Ovary (tissue), 9 donors: Measurements from ENCODE around the gene ASPA. TPM values are rescaled to one million over a fixed set of nuclear protein-coding genes. Genes with fewer than 3 reads are reported as not detected.
"Not testable (repeated sequence)": the region's sequence is repeated elsewhere in the genome, so short reads cannot be mapped to it uniquely, and the experiment has no call there.

Source experiments
- DNase-seq, 5 donors: peaks; one replicate each; pipeline ENCODE4 v3.0.0-alpha.2; 2019 to 2020
- H3K27ac ChIP-seq, 2 donors: fragments of 200-600 bp; one replicate each; pipeline versions ENCODE4 v1.5.1 to v1.8.0; 2019 to 2022
- H3K27me3 ChIP-seq: fragments of 200-600 bp; one replicate; pipeline ENCODE4 v1.8.0; 2022
- H3K36me3 ChIP-seq: fragments of 200-600 bp; sonication (generic); one replicate; pipeline ENCODE4 v1.5.1; 2019
- H3K4me1 ChIP-seq: one replicate; pipeline ENCODE4 v1.8.1; 2013; ENCODE audit warnings: mild to moderate bottlenecking, moderate library complexity; ENCODE audit not compliant: insufficient read depth
- H3K4me3 ChIP-seq: fragments of 200-600 bp; sonication (generic); one replicate; pipeline ENCODE4 v1.5.1; 2017
- H3K9me3 ChIP-seq, 2 donors: fragments of 200-600 bp in 1 of 2; sonication (generic) in 1 of 2; one replicate each; pipeline versions ENCODE4 v1.5.1 to v1.8.1; 2013 to 2019; ENCODE audit warnings: mild to moderate bottlenecking in 1 of 2, moderate library complexity in 1 of 2
- CTCF ChIP-seq, 3 donors: fragments of 450-650 bp in 2 of 3; fragments of 200-600 bp in 1 of 3; IDR thresholded peaks; one replicate each; pipeline versions ENCODE4 v1.5.1 to v1.8.0; 2016 to 2022; ENCODE audit warnings: antibody characterized with exemption in 3 of 3, mild to moderate bottlenecking in 1 of 3
- EP300 ChIP-seq: sonication (generic); formaldehyde crosslinking; IDR thresholded peaks from one replicate; pipeline ENCODE4 v1.6.1; 2017; ENCODE audit warnings: antibody characterized with exemption
- POLR2A ChIP-seq: fragments of 450-650 bp; IDR thresholded peaks from one replicate; pipeline ENCODE4 v1.6.1; 2017; ENCODE audit warnings: antibody characterized with exemption, mild to moderate bottlenecking, moderate library complexity
- WGBS, 3 donors: extraction: QIAGEN DNeasy Blood & Tissue Kit in 1 of 3; methylation state at CpG; one replicate each; pipeline versions ENCODE4 v1.1.5 to v1.1.7; 2013 to 2017; 5-methylcytosine and 5-hydroxymethylcytosine counted together
- intact Hi-C, 4 donors: fragments of 100-400 bp; cut with DNase I; formaldehyde crosslinking; loops; one replicate each; pipeline versions ENCODE4 v1.11.0 to v1.15.1; 2022 to 2023
- polyA plus RNA-seq, 2 donors: library from polyadenylated mRNA; stranded (reverse); fragments of 200-250 nt in 1 of 2; fragments of 350-450 nt in 1 of 2; fragmentation: Illumina TruSeq in 1 of 2; extraction: RNeasy Lipid Tissue Mini Kit (QIAGEN cat#74804) in 1 of 2; gene quantifications; one replicate each; pipeline ENCODE4 v1.2.3, GENCODE V29; 2013 to 2014
- total RNA-seq, 7 donors: library from RNA; depleted of rRNA in 2 of 7; stranded (reverse); fragments of >200 nt in 2 of 7; fragmentation: NEBNext Ultra II Directional in 3 of 7; extraction: Animal tissue kit (Norgen Biotek cat#: 25700) in 3 of 7; gene quantifications; one replicate each; pipeline versions ENCODE4 v1.1.0 to v1.2.4, GENCODE V29; 2016 to 2023
- donor health status: DM: no; HTN: no; CAD: no; lungs with moderate emphysema.
- donor health status: DM: no; HTN: no; CAD: no.
- donor health status: Bipolar disorder and iron deficiency.
- donor health status: DM: yes; HTN: yes; CAD: no.
- donor health status: DM: no; HTN: no; CAD: no.
- donor health status: DM: yes; HTN: yes; CAD: no.

The ASPA gene
- total and polyA plus RNA-seq, 9 donors = 0.46 to 10.3 (median 2.9) TPM

DNA sequence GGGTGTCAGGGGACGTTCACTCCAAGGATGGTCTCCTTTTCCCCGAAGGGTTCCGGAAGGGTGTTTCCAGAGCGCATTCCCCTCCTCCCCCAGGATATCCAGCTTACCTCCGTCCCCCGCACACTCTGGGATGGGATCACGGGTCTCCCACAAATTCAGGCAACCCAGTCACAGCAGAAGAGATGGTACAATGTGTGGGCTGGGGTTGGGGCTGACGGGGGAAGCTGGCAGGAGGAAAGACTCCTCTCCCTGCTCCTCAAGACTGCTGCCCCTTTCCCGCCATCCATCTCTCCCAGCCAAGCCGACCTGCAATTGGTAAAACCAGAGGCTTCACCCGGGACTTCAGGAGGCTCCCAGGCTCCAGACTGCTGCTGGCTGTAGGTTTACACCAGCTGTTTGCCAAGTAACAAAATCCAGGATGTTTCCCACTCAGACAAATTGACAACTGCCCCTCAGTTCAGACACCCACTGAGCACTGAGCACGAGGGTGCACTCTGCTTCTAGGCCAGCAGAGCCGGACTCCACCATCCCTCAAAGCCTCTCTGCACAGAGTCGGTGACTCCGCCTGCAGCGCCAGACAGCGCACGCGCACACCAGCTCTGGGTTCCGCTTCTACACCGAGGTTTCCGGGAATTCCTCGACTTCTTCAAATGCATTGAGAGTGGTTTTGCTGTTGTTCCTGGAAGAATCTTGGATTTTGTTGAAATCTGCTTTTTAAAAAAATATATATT is 37.7 kb downstream of the ASPA start:
- TF ChIP-seq EP300 = no peak
- no peak for TF ChIP-seq POLR2A
- no peak for TF ChIP-seq CTCF (IDR thresholded peaks at IDR 0.05)
- H3K4me3 ChIP-seq = no peak overlapping the region
- H3K27me3 ChIP-seq = no peaks in the 10 kb centered on the region

DNA sequence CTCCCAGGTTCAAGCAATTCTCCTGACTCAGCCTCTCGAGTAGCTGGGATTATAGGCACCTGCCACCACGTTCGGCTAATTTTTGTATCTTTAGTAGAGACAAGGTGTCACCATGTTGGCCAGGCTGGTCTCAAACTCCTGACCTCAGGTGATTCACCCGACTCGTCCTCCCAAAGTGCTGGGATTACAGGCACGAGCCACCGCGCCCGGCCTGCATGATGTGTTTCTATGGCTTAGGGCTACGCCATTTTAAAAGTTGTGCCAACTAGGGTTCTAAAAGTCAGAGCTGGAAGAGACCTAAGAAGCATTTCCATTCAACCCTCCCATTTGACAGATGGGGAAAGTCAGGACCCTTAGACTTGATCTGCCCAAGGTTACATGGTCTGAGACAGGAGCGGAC is 38.4 kb downstream of the ASPA start:
- H3K9me3 ChIP-seq, intact Hi-C loops, DNase-seq, H3K27ac ChIP-seq, H3K4me3 ChIP-seq, H3K36me3 ChIP-seq, H3K27me3 ChIP-seq, H3K4me1 ChIP-seq: not testable (repeated sequence)
- WGBS, 3 donors = 90 to 96% (median 95%) methylated on average over 11 of the region's 11 CpGs

More for the DNA sequence above, 37.7 kb downstream of the ASPA start:
- DNase-seq = no peak
- intact Hi-C loops = no loop called here
- H3K27ac ChIP-seq = peak overlapping the region; percentile 20 to 43
- 70 to 75% (median 74%) methylated on average over 23 of the region's 23 CpGs for WGBS, 3 donors
- H3K4me1 ChIP-seq = peaks cover 3% of the 10 kb centered on the region
- H3K9me3 ChIP-seq = no peaks in the 10 kb centered on the region
- no peaks in the 10 kb centered on the region for H3K36me3 ChIP-seq

DNA sequence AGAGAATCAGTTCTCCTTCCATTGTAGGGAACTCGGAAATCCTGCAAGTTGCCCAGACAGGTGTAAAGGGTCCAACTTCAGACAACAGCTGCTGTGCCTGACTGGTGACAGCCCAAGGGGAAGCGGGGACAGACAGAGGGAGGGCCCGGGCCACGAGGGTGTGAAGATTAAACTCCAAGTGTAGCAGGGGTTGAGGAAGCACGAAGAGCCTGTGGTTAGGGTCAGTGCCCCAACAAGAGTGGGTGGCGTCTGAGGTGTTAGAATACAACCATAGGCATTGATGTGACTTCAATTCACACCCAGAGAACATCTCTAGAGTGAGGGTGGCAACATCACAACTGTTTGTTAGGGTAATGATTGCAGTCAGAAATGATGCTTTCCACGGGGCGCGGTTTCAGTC is 39.1 kb downstream of the ASPA start:
- TF ChIP-seq POLR2A = no peak
- WGBS, 3 donors = 80 to 87% (median 81%) methylated on average over 9 of the region's 9 CpGs
- DNase-seq = no peak
- no peaks in the 10 kb centered on the region for H3K36me3 ChIP-seq
- no peak overlapping the region for H3K4me3 ChIP-seq
- no peaks in the 10 kb centered on the region for H3K9me3 ChIP-seq
- H3K27me3 ChIP-seq = no peaks in the 10 kb centered on the region
- peaks cover 3% of the 10 kb centered on the region for H3K4me1 ChIP-seq
- H3K27ac ChIP-seq = no peak overlapping the region
- intact Hi-C loops = no loop called here

- H3K4me3 ChIP-seq, H3K4me1 ChIP-seq, DNase-seq, H3K36me3 ChIP-seq, H3K27ac ChIP-seq, intact Hi-C loops, H3K27me3 ChIP-seq, H3K9me3 ChIP-seq: not testable (repeated sequence)
- 91 to 97% (median 92%) methylated on average over 4 of the region's 4 CpGs for WGBS, 3 donors
Observed at GRCh38 chr17:3519472-3519871, 43.7 kb downstream of the ASPA start.

GRCh38 chr17:3524024-3524423 is 48.2 kb downstream of the ASPA start:
- 91 to 94% (median 92%) methylated on average over 13 of the region's 13 CpGs for WGBS, 3 donors
- no peaks in the 10 kb centered on the region for H3K27me3 ChIP-seq
- H3K4me1 ChIP-seq = peaks cover under 1% of the 10 kb centered on the region
- H3K9me3 ChIP-seq = no peaks in the 10 kb centered on the region
- no peak overlapping the region for H3K27ac ChIP-seq
- intact Hi-C loops = no loop called here
- TF ChIP-seq POLR2A (no peak), EP300 (no peak), CTCF (IDR thresholded peaks at IDR 0.05) (no peak)
- no peak overlapping the region for H3K4me3 ChIP-seq
- DNase-seq = peak in 1 of 5 donors; percentile 14
- H3K36me3 ChIP-seq = no peaks in the 10 kb centered on the region

DNA sequence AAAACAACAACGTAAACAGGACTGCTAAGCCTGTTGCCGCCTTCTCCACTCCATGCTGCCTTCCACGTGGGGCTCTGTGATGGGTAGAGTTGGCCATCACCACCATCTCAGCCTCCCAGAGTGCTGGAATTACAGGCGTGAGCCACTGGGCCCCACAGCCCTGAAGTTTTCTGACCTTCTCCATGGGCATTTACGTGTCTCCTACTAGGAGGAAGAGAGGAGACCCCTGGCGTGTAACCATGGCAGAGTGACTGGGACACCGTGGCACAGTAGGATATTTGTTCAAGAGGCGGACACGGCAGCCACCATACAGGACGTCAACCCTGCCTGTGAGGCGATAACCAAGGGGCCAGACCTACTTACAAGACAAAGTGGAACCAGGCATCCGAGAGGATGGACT is 50.7 kb downstream of the ASPA start:
- no peak for DNase-seq
- intact Hi-C loops = no loop called here
- Histone ChIP-seq H3K36me3 (no peaks in the 10 kb centered on the region), H3K27ac (no peak overlapping the region), H3K27me3 (no peaks in the 10 kb centered on the region), H3K9me3 (no peaks in the 10 kb centered on the region), H3K4me3 (no peak overlapping the region), H3K4me1 (peaks cover 13% of the 10 kb centered on the region)
- TF ChIP-seq POLR2A = no peak
- no peak for TF ChIP-seq CTCF (IDR thresholded peaks at IDR 0.05)
- TF ChIP-seq EP300 = no peak
- 89 to 92% (median 89%) methylated on average over 12 of the region's 12 CpGs for WGBS, 3 donors
